IMR-90 (cell line): Measurements from ENCODE around the gene CSRP1. TPM values are rescaled to one million over a fixed set of nuclear protein-coding genes. Genes with fewer than 3 reads are reported as not detected.
A peak's percentile ranks its signal among the peaks of the same experiment; 100 is the strongest.

Source experiments
- ATAC-seq: fragments of 200-7000 bp; cut with Tn5 transposase; 2 replicates; pipeline ENCODE4 v1.9.1; 2020; ENCODE audit warnings: low read depth, mild to moderate bottlenecking, moderate library complexity
- BruUV-seq: library from RNA; stranded (reverse); fragments of 400-500 nt; replicated peaks from 2 replicates; lab custom pipeline; 2021; lab: Mats Ljungman, UMichigan
- CTCF ChIA-PET: fragments of 300-600 bp; formaldehyde crosslinking; extraction: SDS; loops from one replicate; lab custom pipeline; 2021; ENCODE audit warnings: antibody characterized with exemption; lab: Yijun Ruan, JAX
- POLR2A ChIA-PET: fragments of 300-600 bp; sonication (Branson Sonifier 250); formaldehyde crosslinking; loops from one replicate; lab custom pipeline; 2022; ENCODE audit warnings: antibody characterized with exemption; ENCODE audit not compliant: unreplicated experiment; lab: Charles Lee
- DNase-seq: peaks from one replicate; pipeline ENCODE4 v3.0.0; 2013
- H2AFZ ChIP-seq: replicated peaks from 2 replicates; pipeline ENCODE3; 2013; ENCODE audit warnings: low read length, mild to moderate bottlenecking; ENCODE audit not compliant: poor library complexity
- H2AK5ac ChIP-seq: 2 replicates; pipeline ENCODE4 v1.6.1; 2013; ENCODE audit warnings: low read depth, low read length, inconsistent platforms
- H2AK9ac ChIP-seq: replicated peaks from 2 replicates; pipeline ENCODE3; 2013; ENCODE audit warnings: mild to moderate bottlenecking, low read depth, low read length, moderate library complexity; ENCODE audit not compliant: poor library complexity
- H2BK120ac ChIP-seq: 2 replicates; pipeline ENCODE4 v1.6.1; 2013; ENCODE audit warnings: low read depth, low read length, inconsistent platforms
- H2BK15ac ChIP-seq: 3 replicates; pipeline ENCODE4 v1.6.1; 2013; ENCODE audit warnings: low read depth, low read length, inconsistent platforms
- H2BK20ac ChIP-seq: 2 replicates; pipeline ENCODE4 v1.6.1; 2013; ENCODE audit warnings: low read depth, mild to moderate bottlenecking, inconsistent platforms, low read length, moderate library complexity
- H2BK5ac ChIP-seq: 2 replicates; pipeline ENCODE4 v1.6.1; 2013; ENCODE audit warnings: mild to moderate bottlenecking, low read depth, low read length, inconsistent platforms; ENCODE audit not compliant: poor library complexity, severe bottlenecking
- H3K14ac ChIP-seq: replicated peaks from 2 replicates; pipeline ENCODE4 v1.6.1; 2013; ENCODE audit warnings: low read depth, low read length, inconsistent platforms
- H3K18ac ChIP-seq: 2 replicates; pipeline ENCODE4 v1.6.1; 2013; ENCODE audit warnings: low read depth, low read length, control low read depth
- H3K23ac ChIP-seq: 2 replicates; pipeline ENCODE4 v1.6.1; 2013; ENCODE audit warnings: low read depth, low read length, inconsistent platforms
- H3K27ac ChIP-seq: 2 replicates; pipeline ENCODE4 v1.5.1; 2013; ENCODE audit warnings: mild to moderate bottlenecking, control low read depth, low read length; ENCODE audit not compliant: insufficient read depth
- H3K27me3 ChIP-seq: 2 replicates; pipeline ENCODE4 v1.6.1; 2013; ENCODE audit warnings: low read length; ENCODE audit not compliant: control insufficient read depth, insufficient read depth
- H3K36me3 ChIP-seq: 2 replicates; pipeline ENCODE4 v1.6.1; 2013; ENCODE audit warnings: low read length, mixed read lengths; ENCODE audit not compliant: control insufficient read depth, insufficient read depth
- H3K4ac ChIP-seq: 2 replicates; pipeline ENCODE4 v1.6.1; 2013; ENCODE audit warnings: low read depth, low read length, inconsistent platforms
- H3K4me1 ChIP-seq: 2 replicates; pipeline ENCODE4 v1.6.1; 2013; ENCODE audit warnings: low read length, mixed read lengths; ENCODE audit not compliant: control insufficient read depth, insufficient read depth
- H3K4me2 ChIP-seq: 2 replicates; pipeline ENCODE4 v1.6.1; 2013; ENCODE audit warnings: low read depth, mild to moderate bottlenecking, control low read depth, low read length, moderate library complexity
- H3K4me3 ChIP-seq: 2 replicates; pipeline ENCODE4 v1.5.1; 2013; ENCODE audit warnings: low read depth, mild to moderate bottlenecking, control low read depth, low read length, moderate library complexity; ENCODE audit not compliant: insufficient read depth
- H3K56ac ChIP-seq: 2 replicates; pipeline ENCODE4 v1.6.1; 2013; ENCODE audit warnings: low read length, inconsistent platforms; ENCODE audit not compliant: insufficient read depth; ENCODE audit errors: extremely low read depth
- H3K79me1 ChIP-seq, 2 experiments: 2 replicates each; pipeline ENCODE4 v1.6.1; 2013; ENCODE audit warnings: low read length in 2 of 2, inconsistent platforms in 1 of 2, low read depth in 1 of 2
- H3K9ac ChIP-seq: 2 replicates; pipeline ENCODE4 v1.6.1; 2013; ENCODE audit warnings: low read depth, low read length, control low read depth
- H3K9me1 ChIP-seq: 2 replicates; pipeline ENCODE4 v1.6.1; 2013; ENCODE audit warnings: low read length, inconsistent platforms; ENCODE audit not compliant: insufficient read depth
- H3K9me3 ChIP-seq: 2 replicates; pipeline ENCODE4 v1.6.1; 2013; ENCODE audit warnings: low read length; ENCODE audit not compliant: control insufficient read depth, insufficient read depth
- H4K20me1 ChIP-seq: 2 replicates; pipeline ENCODE4 v1.6.1; 2013; ENCODE audit warnings: low read length, inconsistent platforms; ENCODE audit not compliant: insufficient read depth
- H4K5ac ChIP-seq: 2 replicates; pipeline ENCODE4 v1.6.1; 2013; ENCODE audit warnings: mild to moderate bottlenecking, low read depth, low read length, control low read depth
- H4K8ac ChIP-seq, 2 experiments: 2 replicates each; pipeline ENCODE4 v1.6.1; 2013; ENCODE audit warnings: low read depth in 2 of 2, low read length in 2 of 2, control low read depth in 1 of 2, inconsistent platforms in 1 of 2
- H4K91ac ChIP-seq: 2 replicates; pipeline ENCODE4 v1.6.1; 2013; ENCODE audit warnings: low read depth, low read length, inconsistent platforms; ENCODE audit not compliant: insufficient read depth
- BHLHE40 ChIP-seq: fragments of 150-350 bp; IDR thresholded peaks from 2 replicates; pipeline ENCODE4 v1.6.1; 2016; ENCODE audit warnings: mild to moderate bottlenecking, low read depth, low read length
- CEBPB ChIP-seq: IDR thresholded peaks from 2 replicates; pipeline ENCODE4 v1.6.1; 2012; ENCODE audit warnings: low read depth, low read length, improper control_type of control experiment
- ELK1 ChIP-seq: fragments of 150-350 bp; IDR thresholded peaks from 2 replicates; pipeline ENCODE4 v1.6.1; 2016; ENCODE audit warnings: low read depth, mild to moderate bottlenecking, low read length, moderate library complexity, borderline replicate concordance
- FOS ChIP-seq: fragments of 150-350 bp; IDR thresholded peaks from 2 replicates; pipeline ENCODE4 v1.6.1; 2016; ENCODE audit warnings: low read depth, low read length
- POLR2A ChIP-seq: IDR thresholded peaks from 2 replicates; pipeline ENCODE4 v1.6.1; 2012; ENCODE audit warnings: mild to moderate bottlenecking, low read depth, low read length
- RAD21 ChIP-seq: IDR thresholded peaks from 2 replicates; pipeline ENCODE4 v1.6.1; 2012; ENCODE audit warnings: low read length, improper control_type of control experiment
- USF2 ChIP-seq: fragments of 150-350 bp; IDR thresholded peaks from 2 replicates; pipeline ENCODE4 v1.6.1; 2017; ENCODE audit warnings: mild to moderate bottlenecking, antibody characterized with exemption, low read length, low read depth
- WGBS, 2 experiments: methylation state at CpG; one replicate each; pipeline versions ENCODE4 v1.1.5 to v1.1.7; 2013; ENCODE audit warnings: missing lambda C conversion rate in 2 of 2; ENCODE audit not compliant: insufficient read length in 1 of 2; ENCODE audit errors: extremely low coverage in 2 of 2; 5-methylcytosine and 5-hydroxymethylcytosine counted together
- dilution Hi-C: fragments of 300-500 bp; cut with HindIII; formaldehyde crosslinking; loops from one replicate; pipeline ENCODE4 v1.14.3; 2018; ENCODE audit warnings: low sequenced_read_pairs; ENCODE audit not compliant: unreplicated experiment
- in situ Hi-C: fragments of 300-500 bp; cut with MboI; formaldehyde crosslinking; loops from 3 replicates; pipeline ENCODE4 v1.14.3; 2019; ENCODE audit warnings: low sequenced_read_pairs, inconsistent platforms, mixed read lengths
- intact Hi-C: fragments of 100-400 bp; cut with micrococcal nuclease; formaldehyde crosslinking; loops from 2 replicates; pipeline ENCODE4 v1.10.0; 2022
- polyA plus RNA-seq, 3 experiments: library from polyadenylated mRNA; depleted of rRNA; stranded (reverse); fragments of >200 nt; gene quantifications; 2 replicates each; pipeline ENCODE4 v1.2.3, GENCODE V29; 2012; ENCODE audit warnings: low replicate concordance in 1 of 3
- total RNA-seq: library from RNA; depleted of rRNA; stranded (reverse); fragments of >200 nt; gene quantifications from 2 replicates; pipeline ENCODE4 v1.2.3, GENCODE V29; 2012

Gene CSRP1
- total and polyA plus RNA-seq, 2 of the 4 experiments (the other 2 are of a cell fraction) = 1,037 to 1,498 TPM

- H4K91ac ChIP-seq = peak overlapping the region; percentile 83
- 58% methylated on average over 7 of the region's 10 CpGs; no CpG with 5 or more reads in 1 of the 2 experiments for WGBS, 2 experiments
- peak overlapping the region; percentile 25 for H3K18ac ChIP-seq
- H4K5ac ChIP-seq = peak overlapping the region; percentile 10
- DNase-seq (no peak), ATAC-seq (no peak)
- H2AK5ac ChIP-seq = peak overlapping the region; percentile 95
- H3K79me1 ChIP-seq = peaks cover 23 to 90% of the 10 kb centered on the region in 2 experiments
- H3K4me2 ChIP-seq = peak overlapping the region; percentile 38; the same call in 1 of the 2 replicates
- in situ Hi-C loops (no loop called here), dilution Hi-C loops (no loop called here), intact Hi-C loops (no loop called here)
- H3K56ac ChIP-seq = no peak overlapping the region
- no peak for TF ChIP-seq CEBPB
- TF ChIP-seq BHLHE40 = peak; percentile 55; the same call in 1 of the 2 replicates
- TF ChIP-seq FOS = no peak
- no peak for TF ChIP-seq USF2
- TF ChIP-seq RAD21 = no peak
- no peak for TF ChIP-seq POLR2A
- no peak for TF ChIP-seq ELK1
- H2AFZ ChIP-seq = peak overlapping the region; percentile 14
- H3K27me3 ChIP-seq = no peaks in the 10 kb centered on the region
- H3K4me1 ChIP-seq = peaks cover 41% of the 10 kb centered on the region
- BruUV-seq = no TSS peak
- CTCF ChIA-PET = interaction anchor here (0.9 kb wide), 1 partner anchor 193 kb away, joined by 3 read pairs; no protein-coding TSS in a partner anchor
- no peaks in the 10 kb centered on the region for H4K20me1 ChIP-seq
- 0 out of 2 replicates have a peak, but pooled peaks cover 2% of the 10 kb centered on the region for H3K36me3 ChIP-seq
- peak overlapping the region; percentile 87 for H3K14ac ChIP-seq
- peak overlapping the region; percentile 8 for H2AK9ac ChIP-seq
- POLR2A ChIA-PET = no interaction called here
- H3K4ac ChIP-seq = peak overlapping the region; percentile 82
- peak overlapping the region; percentile 36 for H3K27ac ChIP-seq
- peak overlapping the region; percentile 5 for H3K9ac ChIP-seq
- H3K4me3 ChIP-seq = no peak overlapping the region
- H2BK20ac ChIP-seq = peak overlapping the region; percentile 86
- peak overlapping the region; percentile 82 for H2BK5ac ChIP-seq
- H3K23ac ChIP-seq = peak overlapping the region; percentile 62; the same call in 1 of the 2 replicates
- peak overlapping the region; percentile 31 to 55; a peak in 3 of 4 replicates for H4K8ac ChIP-seq
- peak overlapping the region; percentile 68; the same call in 2 of the 3 replicates for H2BK15ac ChIP-seq
- H3K9me1 ChIP-seq = peaks cover 34% of the 10 kb centered on the region
- H3K9me3 ChIP-seq = no peaks in the 10 kb centered on the region
- H2BK120ac ChIP-seq = peak overlapping the region; percentile 91
Measured at GRCh38 chr1:201554190-201554600, 47.3 kb upstream of the CSRP1 start.
